ENCODE data around the gene KCTD13.

KCTD13 gene

GRCh38 chr16:29883987-29884386 lies 42.0 kb downstream of the KCTD13 start:
- no peak for TF ChIP-seq CTCF (IDR thresholded peaks at IDR 0.05; ENCODE audit: unreplicated experiment in 3 of 3)
- no peaks in the 10 kb centered on the region for H3K4me1 Mint-ChIP-seq
- peaks cover 10% of the 10 kb centered on the region for H3K27me3 Mint-ChIP-seq (ENCODE audit: low read depth)
- no peak overlapping the region for H3K27ac Mint-ChIP-seq
- H3K4me3 Mint-ChIP-seq, result no peak overlapping the region
- H3K36me3 Mint-ChIP-seq (ENCODE audit: low read depth), result peaks cover 3% of the 10 kb centered on the region
- no peaks in the 10 kb centered on the region for H3K9me3 Mint-ChIP-seq

- no peak for TF ChIP-seq CTCF (IDR thresholded peaks at IDR 0.05; ENCODE audit: unreplicated experiment in 3 of 3)
- Mint-ChIP-seq H3K4me3 (no peak overlapping the region), H3K9me3 (no peaks in the 10 kb centered on the region), H3K4me1 (no peaks in the 10 kb centered on the region), H3K27ac (no peak overlapping the region), H3K27me3 (ENCODE audit: low read depth) (peaks cover 38% of the 10 kb centered on the region), H3K36me3 (ENCODE audit: low read depth) (peaks cover 8% of the 10 kb centered on the region)
Measured at GRCh38 chr16:29881050-29881449, 45.0 kb downstream of the KCTD13 start.

- H3K27ac Mint-ChIP-seq, result no peak overlapping the region
- no peaks in the 10 kb centered on the region for H3K4me1 Mint-ChIP-seq
- peaks cover 5% of the 10 kb centered on the region for H3K36me3 Mint-ChIP-seq (ENCODE audit: low read depth)
- no peaks in the 10 kb centered on the region for H3K9me3 Mint-ChIP-seq
- H3K4me3 Mint-ChIP-seq, result no peak overlapping the region
- peaks cover 54% of the 10 kb centered on the region for H3K27me3 Mint-ChIP-seq (ENCODE audit: low read depth)
- no peak for TF ChIP-seq CTCF (IDR thresholded peaks at IDR 0.05; ENCODE audit: unreplicated experiment in 3 of 3)
Measured at GRCh38 chr16:29878172-29878571, 47.9 kb downstream of the KCTD13 start.

- H3K4me1 Mint-ChIP-seq, result no peaks in the 10 kb centered on the region
- no peaks in the 10 kb centered on the region for H3K9me3 Mint-ChIP-seq
- H3K27ac Mint-ChIP-seq, result no peak overlapping the region
- peaks cover 5% of the 10 kb centered on the region for H3K36me3 Mint-ChIP-seq (ENCODE audit: low read depth)
- peaks cover 54% of the 10 kb centered on the region for H3K27me3 Mint-ChIP-seq (ENCODE audit: low read depth)
- peak overlapping the region in 2 of 3 experiments; percentile 4 to 64 for H3K4me3 Mint-ChIP-seq
- no peak for TF ChIP-seq CTCF (IDR thresholded peaks at IDR 0.05; ENCODE audit: unreplicated experiment in 3 of 3)
Measured at GRCh38 chr16:29877266-29877961, 48.6 kb downstream of the KCTD13 start.

- H3K27me3 Mint-ChIP-seq (ENCODE audit: low read depth), result peaks cover 58% of the 10 kb centered on the region
- TF ChIP-seq CTCF (IDR thresholded peaks at IDR 0.05; ENCODE audit: unreplicated experiment in 3 of 3), result no peak
- no peaks in the 10 kb centered on the region for H3K4me1 Mint-ChIP-seq
- H3K9me3 Mint-ChIP-seq, result no peaks in the 10 kb centered on the region
- no peak overlapping the region for H3K27ac Mint-ChIP-seq
- H3K36me3 Mint-ChIP-seq (ENCODE audit: low read depth), result peaks cover 5% of the 10 kb centered on the region
- peak overlapping the region in 1 of 3 experiments; percentile 42 for H3K4me3 Mint-ChIP-seq
Measured at GRCh38 chr16:29876594-29877249, 49.3 kb downstream of the KCTD13 start.

GRCh38 chr16:29876217-29876593 lies 49.8 kb downstream of the KCTD13 start:
- Mint-ChIP-seq H3K9me3 (no peaks in the 10 kb centered on the region), H3K27me3 (ENCODE audit: low read depth) (peaks cover 62% of the 10 kb centered on the region), H3K4me1 (no peaks in the 10 kb centered on the region), H3K4me3 (peak overlapping the region in 1 of 3 experiments; percentile 42), H3K27ac (no peak overlapping the region), H3K36me3 (ENCODE audit: low read depth) (peaks cover 5% of the 10 kb centered on the region)
- TF ChIP-seq CTCF (IDR thresholded peaks at IDR 0.05; ENCODE audit: unreplicated experiment in 3 of 3), result no peak

All from nephron (organoid).